SK-N-SH treated with all-trans-retinoic acid at 6 μM for 48 hours (cell line): ENCODE data around the gene CCNY.
"Not testable (repeated sequence)": the region's sequence is repeated elsewhere in the genome, so short reads cannot be mapped to it uniquely, and the experiment has no call there.

Experiments
- ATAC-seq: fragments of 200-7000 bp; cut with Tn5 transposase; 3 replicates; pipeline ENCODE4 v1.9.1; 2020; ENCODE audit warnings: mild to moderate bottlenecking, moderate library complexity
- ARNTL ChIP-seq: fragments of 450-650 bp; formaldehyde crosslinking; IDR thresholded peaks from 2 replicates; pipeline ENCODE4 v1.5.0; 2020; ENCODE audit warnings: low read depth, mild to moderate bottlenecking, moderate library complexity, borderline replicate concordance
- BACH2 ChIP-seq: fragments of 250-450 bp; sonication (Bioruptor Pico); IDR thresholded peaks from 2 replicates; pipeline ENCODE4 v1.9.0; 2021; ENCODE audit warnings: mild to moderate bottlenecking, borderline replicate concordance
- CSDC2 ChIP-seq: fragments of 250-450 bp; sonication (Bioruptor Pico); IDR thresholded peaks from 2 replicates; pipeline ENCODE4 v1.5.0; 2020; ENCODE audit warnings: mild to moderate bottlenecking, moderate library complexity
- ESRRG ChIP-seq: fragments of 250-450 bp; sonication (Bioruptor Pico); IDR thresholded peaks from 2 replicates; pipeline ENCODE4 v1.6.1; 2021; ENCODE audit warnings: mild to moderate bottlenecking
- GLIS3 ChIP-seq: fragments of 250-450 bp; sonication (Bioruptor Pico); IDR thresholded peaks from 2 replicates; pipeline ENCODE4 v1.5.0; 2020; ENCODE audit warnings: mild to moderate bottlenecking, moderate library complexity
- ISL1 ChIP-seq: fragments of 250-450 bp; sonication (Bioruptor Pico); IDR thresholded peaks from 2 replicates; pipeline ENCODE4 v2.1.2; 2022; ENCODE audit warnings: mild to moderate bottlenecking, moderate library complexity
- PPARA ChIP-seq: fragments of 250-450 bp; sonication (Bioruptor Pico); IDR thresholded peaks from 2 replicates; pipeline ENCODE4 v1.5.0; 2020; ENCODE audit warnings: mild to moderate bottlenecking, borderline replicate concordance
- RARB ChIP-seq: fragments of 250-450 bp; sonication (Bioruptor Pico); IDR thresholded peaks from 2 replicates; pipeline ENCODE4 v1.8.0; 2021; ENCODE audit warnings: mild to moderate bottlenecking, moderate library complexity
- SNAI2 ChIP-seq: fragments of 250-450 bp; sonication (Bioruptor Pico); IDR thresholded peaks from 2 replicates; pipeline ENCODE4 v1.5.0; 2020; ENCODE audit warnings: mild to moderate bottlenecking, moderate library complexity
- TCF4 ChIP-seq: fragments of 250-450 bp; sonication (Bioruptor Pico); IDR thresholded peaks from 2 replicates; pipeline ENCODE4 v1.8.0; 2021; ENCODE audit warnings: mild to moderate bottlenecking, moderate library complexity, borderline replicate concordance
- TOX ChIP-seq: fragments of 250-450 bp; sonication (Bioruptor Pico); IDR thresholded peaks from 2 replicates; pipeline ENCODE4 v1.8.0; 2021; ENCODE audit warnings: mild to moderate bottlenecking, moderate library complexity, borderline replicate concordance
- ZC3H10 ChIP-seq: fragments of 250-450 bp; sonication (Bioruptor Pico); IDR thresholded peaks from 2 replicates; pipeline ENCODE4 v1.5.1; 2021; ENCODE audit warnings: mild to moderate bottlenecking, moderate library complexity
- ZFP3 ChIP-seq: fragments of 250-450 bp; sonication (Bioruptor Pico); IDR thresholded peaks from 2 replicates; pipeline ENCODE4 v1.5.0; 2020; ENCODE audit warnings: mild to moderate bottlenecking, moderate library complexity
- ZFP30 ChIP-seq: fragments of 450-650 bp; formaldehyde crosslinking; IDR thresholded peaks from 2 replicates; pipeline ENCODE4 v1.5.0; 2022; ENCODE audit warnings: mild to moderate bottlenecking, moderate library complexity
- ZNF565 ChIP-seq: fragments of 450-650 bp; formaldehyde crosslinking; conservative IDR thresholded peaks from 2 replicates; pipeline ENCODE4 v1.5.0; 2020; ENCODE audit warnings: low read depth, mild to moderate bottlenecking, moderate library complexity
- ZNF70 ChIP-seq: fragments of 450-650 bp; formaldehyde crosslinking; IDR thresholded peaks from 2 replicates; pipeline ENCODE4 v1.5.0; 2020; ENCODE audit warnings: mild to moderate bottlenecking, moderate library complexity
- ZNF8 ChIP-seq: fragments of 450-650 bp; formaldehyde crosslinking; IDR thresholded peaks from 2 replicates; pipeline ENCODE4 v1.5.0; 2020; ENCODE audit warnings: mild to moderate bottlenecking, moderate library complexity
- TF ChIP-seq, protein P1 (sequence below): fragments of 250-450 bp; sonication (Bioruptor Pico); IDR thresholded peaks from 2 replicates; pipeline ENCODE4 v1.5.1; 2021; ENCODE audit warnings: mild to moderate bottlenecking, moderate library complexity
- TF ChIP-seq, protein P2 (sequence below): fragments of 250-450 bp; sonication (Bioruptor Pico); IDR thresholded peaks from 2 replicates; pipeline ENCODE4 v1.8.0; 2021; ENCODE audit warnings: low read depth, mild to moderate bottlenecking, moderate library complexity, borderline replicate concordance
- TF ChIP-seq, protein P3 (sequence below): fragments of 250-450 bp; sonication (Bioruptor Pico); IDR thresholded peaks from 2 replicates; pipeline ENCODE4 v1.5.1; 2020; ENCODE audit warnings: low read depth, mild to moderate bottlenecking, moderate library complexity
- TF ChIP-seq, protein P4 (sequence below): fragments of 250-450 bp; sonication (Bioruptor Pico); IDR thresholded peaks from 2 replicates; pipeline ENCODE4 v1.8.0; 2020; ENCODE audit warnings: mild to moderate bottlenecking, moderate library complexity, borderline replicate concordance
- TF ChIP-seq, protein P5 (sequence below): fragments of 250-450 bp; sonication (Bioruptor Pico); IDR thresholded peaks from 2 replicates; pipeline ENCODE4 v1.5.0; 2020; ENCODE audit warnings: mild to moderate bottlenecking, moderate library complexity

CCNY gene

DNA sequence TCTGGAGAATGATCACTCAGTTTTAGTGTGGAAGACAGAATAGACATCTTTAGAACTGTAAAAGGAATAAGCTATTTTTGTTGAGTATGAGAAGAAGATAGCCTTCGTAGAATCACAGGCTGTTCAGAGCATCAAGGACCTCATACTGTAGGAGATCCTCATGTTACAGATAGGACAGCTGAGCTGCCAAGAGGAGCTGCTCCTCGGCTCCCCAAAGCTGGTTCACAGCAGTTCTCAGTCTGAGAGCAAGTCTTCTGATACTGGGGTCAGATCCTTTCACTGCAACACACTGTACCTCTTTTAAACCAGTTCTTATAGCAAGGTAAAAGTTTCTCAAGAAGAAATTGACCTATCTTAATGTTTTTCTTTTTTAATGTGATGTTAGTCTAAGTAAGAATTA, 17.1 kb downstream of the CCNY start:
- ATAC-seq: no peak
- no peak for TF ChIP-seq RARB (CRISPR knock-in tag)
- no peak for TF ChIP-seq ARNTL (CRISPR knock-in tag)
- no peak for TF ChIP-seq ZNF565 (CRISPR knock-in tag)
- TF ChIP-seq GLIS3 (CRISPR knock-in tag): no peak
- TF ChIP-seq, protein P1, sequence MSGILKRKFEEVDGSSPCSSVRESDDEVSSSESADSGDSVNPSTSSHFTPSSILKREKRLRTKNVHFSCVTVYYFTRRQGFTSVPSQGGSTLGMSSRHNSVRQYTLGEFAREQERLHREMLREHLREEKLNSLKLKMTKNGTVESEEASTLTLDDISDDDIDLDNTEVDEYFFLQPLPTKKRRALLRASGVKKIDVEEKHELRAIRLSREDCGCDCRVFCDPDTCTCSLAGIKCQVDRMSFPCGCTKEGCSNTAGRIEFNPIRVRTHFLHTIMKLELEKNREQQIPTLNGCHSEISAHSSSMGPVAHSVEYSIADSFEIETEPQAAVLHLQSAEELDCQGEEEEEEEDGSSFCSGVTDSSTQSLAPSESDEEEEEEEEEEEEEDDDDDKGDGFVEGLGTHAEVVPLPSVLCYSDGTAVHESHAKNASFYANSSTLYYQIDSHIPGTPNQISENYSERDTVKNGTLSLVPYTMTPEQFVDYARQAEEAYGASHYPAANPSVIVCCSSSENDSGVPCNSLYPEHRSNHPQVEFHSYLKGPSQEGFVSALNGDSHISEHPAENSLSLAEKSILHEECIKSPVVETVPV (CRISPR knock-in tag): no peak
- TF ChIP-seq TCF4 (CRISPR knock-in tag): no peak
- TF ChIP-seq, protein P2, sequence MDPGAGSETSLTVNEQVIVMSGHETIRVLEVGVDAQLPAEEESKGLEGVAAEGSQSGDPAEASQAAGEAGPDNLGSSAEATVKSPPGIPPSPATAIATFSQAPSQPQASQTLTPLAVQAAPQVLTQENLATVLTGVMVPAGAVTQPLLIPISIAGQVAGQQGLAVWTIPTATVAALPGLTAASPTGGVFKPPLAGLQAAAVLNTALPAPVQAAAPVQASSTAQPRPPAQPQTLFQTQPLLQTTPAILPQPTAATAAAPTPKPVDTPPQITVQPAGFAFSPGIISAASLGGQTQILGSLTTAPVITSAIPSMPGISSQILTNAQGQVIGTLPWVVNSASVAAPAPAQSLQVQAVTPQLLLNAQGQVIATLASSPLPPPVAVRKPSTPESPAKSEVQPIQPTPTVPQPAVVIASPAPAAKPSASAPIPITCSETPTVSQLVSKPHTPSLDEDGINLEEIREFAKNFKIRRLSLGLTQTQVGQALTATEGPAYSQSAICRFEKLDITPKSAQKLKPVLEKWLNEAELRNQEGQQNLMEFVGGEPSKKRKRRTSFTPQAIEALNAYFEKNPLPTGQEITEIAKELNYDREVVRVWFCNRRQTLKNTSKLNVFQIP (CRISPR knock-in tag): no peak
- TF ChIP-seq ESRRG (CRISPR knock-in tag): no peak
- no peak for TF ChIP-seq ZFP3
- TF ChIP-seq, protein P3, sequence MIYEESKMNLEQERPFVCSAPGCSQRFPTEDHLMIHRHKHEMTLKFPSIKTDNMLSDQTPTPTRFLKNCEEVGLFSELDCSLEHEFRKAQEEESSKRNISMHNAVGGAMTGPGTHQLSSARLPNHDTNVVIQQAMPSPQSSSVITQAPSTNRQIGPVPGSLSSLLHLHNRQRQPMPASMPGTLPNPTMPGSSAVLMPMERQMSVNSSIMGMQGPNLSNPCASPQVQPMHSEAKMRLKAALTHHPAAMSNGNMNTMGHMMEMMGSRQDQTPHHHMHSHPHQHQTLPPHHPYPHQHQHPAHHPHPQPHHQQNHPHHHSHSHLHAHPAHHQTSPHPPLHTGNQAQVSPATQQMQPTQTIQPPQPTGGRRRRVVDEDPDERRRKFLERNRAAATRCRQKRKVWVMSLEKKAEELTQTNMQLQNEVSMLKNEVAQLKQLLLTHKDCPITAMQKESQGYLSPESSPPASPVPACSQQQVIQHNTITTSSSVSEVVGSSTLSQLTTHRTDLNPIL (CRISPR knock-in tag): no peak
- TF ChIP-seq ZNF70 (CRISPR knock-in tag): no peak
- TF ChIP-seq ZNF8: no peak
- TF ChIP-seq ISL1 (CRISPR knock-in tag): no peak

DNA sequence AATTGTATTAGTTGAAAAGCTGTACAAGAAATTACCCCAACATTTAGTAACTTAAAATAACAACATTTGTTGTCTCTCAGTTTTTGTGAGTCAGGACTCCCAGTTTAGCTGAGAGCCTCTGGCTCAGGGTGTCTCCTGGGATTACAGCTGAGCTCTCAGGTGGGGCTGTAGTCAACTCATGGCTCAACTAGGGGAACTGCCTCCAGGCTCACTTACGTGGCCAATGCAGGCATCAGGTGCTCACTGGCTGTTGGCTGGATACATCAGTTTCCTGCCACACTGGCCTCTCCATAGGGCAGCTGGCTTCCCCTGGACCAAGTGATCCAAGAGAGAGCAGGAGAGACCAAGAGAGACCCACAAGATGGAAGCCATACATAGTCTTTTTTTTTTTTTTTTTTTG, 17.5 kb downstream of the CCNY start:
- no peak for ATAC-seq
- TF ChIP-seq ZFP3: no peak
- TF ChIP-seq ARNTL (CRISPR knock-in tag): no peak
- TF ChIP-seq PPARA (CRISPR knock-in tag): no peak
- no peak for TF ChIP-seq ZNF70 (CRISPR knock-in tag)
- TF ChIP-seq, protein P4, sequence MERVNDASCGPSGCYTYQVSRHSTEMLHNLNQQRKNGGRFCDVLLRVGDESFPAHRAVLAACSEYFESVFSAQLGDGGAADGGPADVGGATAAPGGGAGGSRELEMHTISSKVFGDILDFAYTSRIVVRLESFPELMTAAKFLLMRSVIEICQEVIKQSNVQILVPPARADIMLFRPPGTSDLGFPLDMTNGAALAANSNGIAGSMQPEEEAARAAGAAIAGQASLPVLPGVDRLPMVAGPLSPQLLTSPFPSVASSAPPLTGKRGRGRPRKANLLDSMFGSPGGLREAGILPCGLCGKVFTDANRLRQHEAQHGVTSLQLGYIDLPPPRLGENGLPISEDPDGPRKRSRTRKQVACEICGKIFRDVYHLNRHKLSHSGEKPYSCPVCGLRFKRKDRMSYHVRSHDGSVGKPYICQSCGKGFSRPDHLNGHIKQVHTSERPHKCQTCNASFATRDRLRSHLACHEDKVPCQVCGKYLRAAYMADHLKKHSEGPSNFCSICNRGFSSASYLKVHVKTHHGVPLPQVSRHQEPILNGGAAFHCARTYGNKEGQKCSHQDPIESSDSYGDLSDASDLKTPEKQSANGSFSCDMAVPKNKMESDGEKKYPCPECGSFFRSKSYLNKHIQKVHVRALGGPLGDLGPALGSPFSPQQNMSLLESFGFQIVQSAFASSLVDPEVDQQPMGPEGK (CRISPR knock-in tag): no peak
- TF ChIP-seq ZNF8: no peak
- TF ChIP-seq TOX (CRISPR knock-in tag): no peak
- TF ChIP-seq, all 23 proteins: peak for 0

DNA sequence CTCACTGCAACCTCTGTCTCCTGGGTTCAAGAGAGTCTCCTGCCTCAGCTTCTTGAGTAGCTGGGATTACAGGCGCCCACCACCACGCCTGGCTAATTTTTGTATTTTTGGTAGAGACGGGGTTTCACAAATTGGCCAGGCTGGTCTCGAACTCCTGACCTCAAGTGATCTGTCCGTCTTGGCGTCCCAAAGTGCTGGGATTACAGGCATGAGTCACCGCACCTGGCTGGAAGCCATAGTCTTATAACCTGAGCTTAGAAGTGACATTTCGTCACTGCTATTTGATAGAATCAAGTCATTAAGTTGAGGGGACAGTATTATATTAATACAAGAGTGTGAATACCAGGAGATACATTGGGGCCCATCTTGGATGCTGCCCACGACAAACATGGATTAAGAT, 17.9 kb downstream of the CCNY start:
- not testable (repeated sequence) for ATAC-seq

DNA sequence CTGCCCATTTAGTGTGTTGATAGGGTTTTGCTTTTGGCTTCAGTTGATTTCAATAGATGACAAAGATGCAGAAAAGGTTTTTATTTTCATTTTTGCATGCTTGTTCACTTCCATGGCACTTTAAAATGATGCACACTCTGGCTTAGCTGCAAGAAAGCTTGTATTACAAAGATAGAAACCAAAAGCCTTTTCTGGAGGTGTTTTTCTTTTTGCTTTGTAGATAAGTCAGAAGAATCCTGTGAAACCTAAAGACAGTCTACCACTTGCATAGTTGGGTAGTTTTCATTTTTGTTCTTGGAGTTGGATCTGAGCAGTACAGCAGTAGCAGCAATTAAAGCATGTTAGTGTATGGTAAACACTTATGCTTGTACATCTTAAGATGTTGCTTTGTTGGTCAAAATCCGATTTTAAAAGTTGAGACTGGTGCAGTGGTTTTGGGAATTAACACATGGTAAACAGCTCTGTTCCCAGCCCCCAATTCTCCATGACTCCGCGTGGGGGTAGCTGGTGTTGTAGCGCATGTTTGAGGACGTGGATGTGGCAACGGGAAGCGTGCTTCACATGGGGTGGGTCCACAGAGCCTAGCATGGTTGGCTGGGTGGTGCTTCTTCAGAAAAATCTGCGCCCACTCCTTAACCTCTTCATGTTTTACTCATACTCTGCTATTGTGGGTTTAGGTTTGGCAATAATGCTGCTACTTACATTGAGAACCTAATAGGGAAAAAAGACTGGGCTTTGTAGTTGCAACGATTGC, 19.8 kb downstream of the CCNY start:
- no peak for ATAC-seq
- TF ChIP-seq ZNF70 (CRISPR knock-in tag): no peak
- TF ChIP-seq ZC3H10 (CRISPR knock-in tag): no peak
- TF ChIP-seq ESRRG (CRISPR knock-in tag): no peak
- TF ChIP-seq ARNTL (CRISPR knock-in tag): no peak
- TF ChIP-seq GLIS3 (CRISPR knock-in tag): no peak
- TF ChIP-seq ZNF8: no peak
- TF ChIP-seq ZNF565 (CRISPR knock-in tag): no peak
- no peak for TF ChIP-seq CSDC2
- no peak for TF ChIP-seq ZFP30 (CRISPR knock-in tag)
- no peak for TF ChIP-seq ZFP3
- no peak for TF ChIP-seq BACH2
- TF ChIP-seq, protein P2 (CRISPR knock-in tag): no peak
- no peak for TF ChIP-seq SNAI2 (CRISPR knock-in tag)
- TF ChIP-seq PPARA (CRISPR knock-in tag): no peak
- TF ChIP-seq, protein P4 (CRISPR knock-in tag): no peak
- no peak for TF ChIP-seq TOX (CRISPR knock-in tag)
- no peak for TF ChIP-seq ISL1 (CRISPR knock-in tag)
- TF ChIP-seq, protein P5, sequence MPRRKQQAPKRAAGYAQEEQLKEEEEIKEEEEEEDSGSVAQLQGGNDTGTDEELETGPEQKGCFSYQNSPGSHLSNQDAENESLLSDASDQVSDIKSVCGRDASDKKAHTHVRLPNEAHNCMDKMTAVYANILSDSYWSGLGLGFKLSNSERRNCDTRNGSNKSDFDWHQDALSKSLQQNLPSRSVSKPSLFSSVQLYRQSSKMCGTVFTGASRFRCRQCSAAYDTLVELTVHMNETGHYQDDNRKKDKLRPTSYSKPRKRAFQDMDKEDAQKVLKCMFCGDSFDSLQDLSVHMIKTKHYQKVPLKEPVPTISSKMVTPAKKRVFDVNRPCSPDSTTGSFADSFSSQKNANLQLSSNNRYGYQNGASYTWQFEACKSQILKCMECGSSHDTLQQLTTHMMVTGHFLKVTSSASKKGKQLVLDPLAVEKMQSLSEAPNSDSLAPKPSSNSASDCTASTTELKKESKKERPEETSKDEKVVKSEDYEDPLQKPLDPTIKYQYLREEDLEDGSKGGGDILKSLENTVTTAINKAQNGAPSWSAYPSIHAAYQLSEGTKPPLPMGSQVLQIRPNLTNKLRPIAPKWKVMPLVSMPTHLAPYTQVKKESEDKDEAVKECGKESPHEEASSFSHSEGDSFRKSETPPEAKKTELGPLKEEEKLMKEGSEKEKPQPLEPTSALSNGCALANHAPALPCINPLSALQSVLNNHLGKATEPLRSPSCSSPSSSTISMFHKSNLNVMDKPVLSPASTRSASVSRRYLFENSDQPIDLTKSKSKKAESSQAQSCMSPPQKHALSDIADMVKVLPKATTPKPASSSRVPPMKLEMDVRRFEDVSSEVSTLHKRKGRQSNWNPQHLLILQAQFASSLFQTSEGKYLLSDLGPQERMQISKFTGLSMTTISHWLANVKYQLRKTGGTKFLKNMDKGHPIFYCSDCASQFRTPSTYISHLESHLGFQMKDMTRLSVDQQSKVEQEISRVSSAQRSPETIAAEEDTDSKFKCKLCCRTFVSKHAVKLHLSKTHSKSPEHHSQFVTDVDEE: no peak
